Endothelial cell of umbilical vein (primary cell): ENCODE data around the gene KIFC3. TPM values are rescaled to one million over a fixed set of nuclear protein-coding genes. Genes with fewer than 3 reads are reported as not detected.

Experiments used
- BruUV-seq: library from RNA; stranded (reverse); fragments of 400-500 nt; replicated peaks from 2 replicates; lab custom pipeline; 2021; lab: Mats Ljungman, UMichigan
- CTCF ChIA-PET: fragments of 300-600, 350-600 bp; sonication (Branson Sonifier 250); formaldehyde crosslinking; loops from one replicate; lab custom pipeline; 2021; ENCODE audit warnings: antibody characterized with exemption, inconsistent platforms; lab: Charles Lee
- POLR2A ChIA-PET: fragments of 300-600, 350-600 bp; sonication (Branson Sonifier 250); formaldehyde crosslinking; loops from one replicate; lab custom pipeline; 2021; ENCODE audit warnings: antibody characterized with exemption, inconsistent platforms; lab: Charles Lee
- DNase-seq: peaks from one replicate; pipeline ENCODE4 v3.0.0-alpha.2; 2011; ENCODE audit warnings: low read depth, low spot score
- FAIRE-seq: peaks from 2 replicates; lab custom pipeline; 2011; peaks lifted over from hg19 to GRCh38; lab: Jason Lieb, UNC
- H2AFZ ChIP-seq: 2 replicates; pipeline ENCODE4 v1.6.0; 2012; ENCODE audit warnings: low read depth, low read length, control low read depth, inconsistent platforms
- H3K27ac ChIP-seq: 2 replicates; pipeline ENCODE4 v1.5.1; 2011; ENCODE audit warnings: low read depth, mild to moderate bottlenecking, control low read depth, low read length, moderate library complexity; ENCODE audit not compliant: insufficient read depth
- H3K27me3 ChIP-seq, 2 experiments: 2 replicates each; pipeline versions ENCODE4 v1.6.0 to v1.6.1; 2011; ENCODE audit warnings: low read length in 2 of 2, mixed read lengths in 1 of 2; ENCODE audit not compliant: control insufficient read depth in 2 of 2, insufficient read depth in 2 of 2
- H3K36me3 ChIP-seq, 2 experiments: 2 replicates in 1 of 2; 3 replicates in 1 of 2; pipeline ENCODE4 v1.5.1; 2011; ENCODE audit warnings: low read length in 2 of 2, mild to moderate bottlenecking in 1 of 2, moderate library complexity in 1 of 2; ENCODE audit not compliant: control insufficient read depth in 2 of 2, insufficient read depth in 2 of 2; ENCODE audit errors: extremely low read depth in 1 of 2
- H3K4me1 ChIP-seq: 3 replicates; pipeline ENCODE4 v1.5.1; 2011; ENCODE audit warnings: mild to moderate bottlenecking, low read length; ENCODE audit not compliant: control insufficient read depth, insufficient read depth; ENCODE audit errors: extremely low read depth
- H3K4me2 ChIP-seq: 2 replicates; pipeline ENCODE4 v1.6.1; 2011; ENCODE audit warnings: low read length, control low read depth, mixed read lengths; ENCODE audit not compliant: insufficient read depth
- H3K4me3 ChIP-seq, 3 experiments: fragments of 200-600 bp in 1 of 3; sonication (generic), shearing (Covaris generic) in 1 of 3; replicated peaks in 1 of 3; 2 replicates each; pipeline ENCODE4 v1.5.1; 2011 to 2016; ENCODE audit warnings: control low read depth in 3 of 3, low read length in 3 of 3, mild to moderate bottlenecking in 2 of 3, inconsistent platforms in 1 of 3, low read depth in 1 of 3, moderate library complexity in 1 of 3; ENCODE audit not compliant: insufficient read depth in 1 of 3
- H3K79me2 ChIP-seq: 2 replicates; pipeline ENCODE4 v1.6.0; 2012; ENCODE audit warnings: low read length, inconsistent platforms; ENCODE audit not compliant: control insufficient read depth, insufficient read depth
- H3K9ac ChIP-seq: replicated peaks from 2 replicates; pipeline ENCODE3; 2011; ENCODE audit warnings: low read length, control low read depth; ENCODE audit not compliant: insufficient read depth; ENCODE audit errors: extremely low read depth
- H3K9me1 ChIP-seq: replicated peaks from 3 replicates; pipeline ENCODE4 v1.6.0; 2011; ENCODE audit warnings: mild to moderate bottlenecking, low read length; ENCODE audit not compliant: control insufficient read depth, insufficient read depth; ENCODE audit errors: extremely low read depth
- H3K9me3 ChIP-seq: replicated peaks from 2 replicates; pipeline ENCODE4 v1.5.1; 2012; ENCODE audit warnings: low read length, inconsistent platforms; ENCODE audit not compliant: control insufficient read depth, insufficient read depth
- H4K20me1 ChIP-seq: replicated peaks from 2 replicates; pipeline ENCODE3; 2011; ENCODE audit warnings: mild to moderate bottlenecking, low read length; ENCODE audit not compliant: control insufficient read depth, insufficient read depth; ENCODE audit errors: extremely low read depth
- EZH2 ChIP-seq: IDR thresholded peaks from 2 replicates; pipeline ENCODE4 v1.6.1; 2012; ENCODE audit warnings: borderline replicate concordance, low read depth, mild to moderate bottlenecking, moderate library complexity, low read length, inconsistent platforms; ENCODE audit not compliant: severe bottlenecking
- FOS ChIP-seq: IDR thresholded peaks from 2 replicates; pipeline ENCODE4 v1.6.1; 2011; ENCODE audit warnings: mild to moderate bottlenecking, low read length, moderate library complexity, borderline replicate concordance; ENCODE audit not compliant: insufficient read depth
- GATA2 ChIP-seq: IDR thresholded peaks from 2 replicates; pipeline ENCODE4 v1.7.0; 2011; ENCODE audit warnings: low read depth, mild to moderate bottlenecking, moderate library complexity, mixed read lengths, low read length; ENCODE audit not compliant: insufficient read length, insufficient read depth
- JUN ChIP-seq: IDR thresholded peaks from 2 replicates; pipeline ENCODE4 v1.6.1; 2011; ENCODE audit warnings: borderline replicate concordance, low read depth; ENCODE audit not compliant: insufficient read length, insufficient read depth
- MYC ChIP-seq: IDR thresholded peaks from one replicate; pipeline ENCODE4 v1.6.1; 2011; ENCODE audit warnings: mild to moderate bottlenecking, low read depth, low read length
- POLR2A ChIP-seq: IDR thresholded peaks from 2 replicates; pipeline ENCODE4 v1.6.1; 2012; ENCODE audit warnings: low read depth, mild to moderate bottlenecking, control low read depth, low read length
- POLR2AphosphoS5 ChIP-seq: IDR thresholded peaks from 2 replicates; pipeline ENCODE4 v1.6.1; 2012; ENCODE audit warnings: low read depth, mild to moderate bottlenecking, control low read depth, low read length, moderate library complexity; ENCODE audit not compliant: insufficient read depth
- dilution Hi-C: fragments of 300-500 bp; cut with MboI; formaldehyde crosslinking; loops from one replicate; pipeline ENCODE4 v1.15.0; 2019; ENCODE audit warnings: low sequenced_read_pairs; ENCODE audit not compliant: extremely low pct_ligation_motif_present
- intact Hi-C: fragments of 100-400 bp; cut with micrococcal nuclease; formaldehyde crosslinking; loops from one replicate; pipeline ENCODE4 v1.10.0; 2022
- polyA plus RNA-seq, 4 experiments: library from polyadenylated mRNA; depleted of rRNA in 3 of 4; stranded (reverse) in 3 of 4; unstranded in 1 of 4; fragments of >200 nt; gene quantifications; 2 replicates each; pipeline versions ENCODE4 v1.2.1 to v1.2.3, GENCODE V29; 2011 to 2012; ENCODE audit warnings: missing spikeins in 1 of 4
- total RNA-seq: library from RNA; stranded (reverse); gene quantifications from 2 replicates; pipeline ENCODE4 v1.2.3, GENCODE V29; 2021
- TF ChIP-seq, protein P1 (sequence below), 2 donors: IDR thresholded peaks; 1 replicate in 1 of 2; 2 replicates in 1 of 2; pipeline ENCODE4 v1.5.1; 2011; ENCODE audit warnings: low read length in 2 of 2, mild to moderate bottlenecking in 2 of 2, moderate library complexity in 2 of 2, control low read depth in 1 of 2, inconsistent platforms in 1 of 2, low read depth in 1 of 2; ENCODE audit not compliant: insufficient read depth in 1 of 2; ENCODE audit errors: extremely low read depth in 1 of 2
- TF ChIP-seq, protein P2 (sequence below): IDR thresholded peaks from 2 replicates; pipeline ENCODE4 v1.6.1; 2011; ENCODE audit not compliant: insufficient read depth, insufficient read length

KIFC3 gene
- total and polyA plus RNA-seq, 2 donors (not counting 3 experiments of a cell fraction or from before 2014, with no cell fraction given), result 36.3 to 62.2 TPM

DNA sequence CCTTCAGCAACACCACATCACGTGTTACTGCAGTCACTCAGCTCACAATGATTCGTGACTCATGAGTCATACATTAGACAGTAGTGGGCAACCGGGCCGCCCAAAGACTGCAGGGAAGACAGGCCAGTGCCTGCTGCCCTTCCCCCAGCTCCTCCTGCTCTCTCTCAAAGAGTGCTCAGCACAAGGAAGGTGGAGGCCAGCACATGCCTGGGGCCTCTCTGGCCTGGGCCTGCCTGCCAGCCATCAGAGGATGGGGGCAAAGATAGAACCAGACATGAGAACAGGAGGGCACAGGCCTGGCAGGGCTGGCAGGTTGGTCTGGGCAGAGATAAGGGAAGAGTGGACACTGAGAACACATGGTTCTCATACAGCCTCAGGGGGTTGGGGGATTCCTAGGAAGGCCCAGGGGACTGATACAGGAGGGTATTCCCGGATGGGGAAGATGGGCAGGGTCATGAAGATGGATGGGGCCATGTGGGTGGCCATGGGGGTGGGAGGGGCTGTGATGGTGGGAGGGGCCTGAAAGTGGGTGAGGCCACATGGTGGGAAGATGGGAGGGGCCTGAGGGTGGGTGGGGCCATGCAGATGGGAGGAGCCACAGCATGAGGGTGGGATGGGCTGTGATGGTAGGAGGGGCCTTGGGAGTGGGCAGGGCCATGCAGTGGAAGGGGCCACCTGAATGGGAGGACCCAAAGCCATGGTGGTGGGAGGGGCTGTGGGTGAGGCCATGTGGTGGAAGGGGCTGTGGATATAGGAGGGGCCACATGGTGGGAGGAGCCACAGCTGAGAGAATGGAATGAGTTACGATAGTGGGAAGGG, 37.7 kb downstream of the KIFC3 start:
- Histone ChIP-seq H3K9ac (no peak overlapping the region), H3K4me2 (no peak overlapping the region), H3K9me3 (no peaks in the 10 kb centered on the region), H2AFZ (peak overlapping the region; percentile 2), H3K27me3 (no peaks in the 10 kb centered on the region), H3K36me3 (peaks cover 0 to 28% of the 10 kb centered on the region in 2 experiments), H3K27ac (peak overlapping the region; percentile 56), H4K20me1 (no peaks in the 10 kb centered on the region), H3K79me2 (no peaks in the 10 kb centered on the region), H3K4me1 (peaks cover 4% of the 10 kb centered on the region), H3K4me3 (no peak overlapping the region), H3K9me1 (no peaks in the 10 kb centered on the region)
- FAIRE-seq (peak; percentile 94), DNase-seq (peak; percentile 71)
- ChIA-PET POLR2A (interaction anchor here (0.6 to 0.9 kb wide), 2 partner anchors 204 to 365 kb away, joined by 3 to 9 read pairs; partner anchors contain the start of gene CFAP20), CTCF (interaction anchor here (0.5 to 1.4 kb wide), 8 partner anchors 9 to 188 kb away, joined by 3 to 7 read pairs (median 4); no protein-coding TSS in a partner anchor)
- dilution Hi-C loops (no loop called here), intact Hi-C loops (loop anchor here (1.0 kb wide), 1 partner anchor 36 kb away; no protein-coding TSS in a partner anchor)
- TF ChIP-seq, protein P1, sequence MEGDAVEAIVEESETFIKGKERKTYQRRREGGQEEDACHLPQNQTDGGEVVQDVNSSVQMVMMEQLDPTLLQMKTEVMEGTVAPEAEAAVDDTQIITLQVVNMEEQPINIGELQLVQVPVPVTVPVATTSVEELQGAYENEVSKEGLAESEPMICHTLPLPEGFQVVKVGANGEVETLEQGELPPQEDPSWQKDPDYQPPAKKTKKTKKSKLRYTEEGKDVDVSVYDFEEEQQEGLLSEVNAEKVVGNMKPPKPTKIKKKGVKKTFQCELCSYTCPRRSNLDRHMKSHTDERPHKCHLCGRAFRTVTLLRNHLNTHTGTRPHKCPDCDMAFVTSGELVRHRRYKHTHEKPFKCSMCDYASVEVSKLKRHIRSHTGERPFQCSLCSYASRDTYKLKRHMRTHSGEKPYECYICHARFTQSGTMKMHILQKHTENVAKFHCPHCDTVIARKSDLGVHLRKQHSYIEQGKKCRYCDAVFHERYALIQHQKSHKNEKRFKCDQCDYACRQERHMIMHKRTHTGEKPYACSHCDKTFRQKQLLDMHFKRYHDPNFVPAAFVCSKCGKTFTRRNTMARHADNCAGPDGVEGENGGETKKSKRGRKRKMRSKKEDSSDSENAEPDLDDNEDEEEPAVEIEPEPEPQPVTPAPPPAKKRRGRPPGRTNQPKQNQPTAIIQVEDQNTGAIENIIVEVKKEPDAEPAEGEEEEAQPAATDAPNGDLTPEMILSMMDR (IDR thresholded peaks at IDR 0.05; ENCODE audit: extremely low read depth in 1 of 2, insufficient read depth in 1 of 2, low read depth in 1 of 2, low read length in 2 of 2), result no peak
- no peak for TF ChIP-seq GATA2
- peak; percentile 65 for TF ChIP-seq FOS
- peak; percentile 55 for TF ChIP-seq MYC
- no peak for TF ChIP-seq POLR2A
- no peak for TF ChIP-seq POLR2AphosphoS5
- TF ChIP-seq, protein P2, sequence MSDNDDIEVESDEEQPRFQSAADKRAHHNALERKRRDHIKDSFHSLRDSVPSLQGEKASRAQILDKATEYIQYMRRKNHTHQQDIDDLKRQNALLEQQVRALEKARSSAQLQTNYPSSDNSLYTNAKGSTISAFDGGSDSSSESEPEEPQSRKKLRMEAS, result peak; percentile 86
- TF ChIP-seq JUN, result peak; percentile 76
- no peak for TF ChIP-seq EZH2
- no TSS peak for BruUV-seq
